ENCODE measurements around the gene MDH1B.

Gene MDH1B

GRCh38 chr2:206693399-206694137 is 71.6 kb downstream of the MDH1B start:
- peak; percentile 59 for DNase-seq

- no peak for DNase-seq
Measured at GRCh38 chr2:206692971-206693370, 72.2 kb downstream of the MDH1B start.

- DNase-seq = no peak
Measured at GRCh38 chr2:206688990-206689389, 76.1 kb downstream of the MDH1B start.

- no peak for DNase-seq
Measured at GRCh38 chr2:206688453-206688852, 76.7 kb downstream of the MDH1B start.

Measured in CD4-positive, alpha-beta T cell treated with Interleukin-12 subunit alpha and Interleukin-12 subunit beta, for 1 hour (primary cell).